ENCODE data around the gene ICE1. TPM values are rescaled to one million over a fixed set of nuclear protein-coding genes. Genes with fewer than 3 reads are reported as not detected.

Gene ICE1
- total RNA-seq, 1 experiment from 2014 or later: 31.2 TPM

DNA sequence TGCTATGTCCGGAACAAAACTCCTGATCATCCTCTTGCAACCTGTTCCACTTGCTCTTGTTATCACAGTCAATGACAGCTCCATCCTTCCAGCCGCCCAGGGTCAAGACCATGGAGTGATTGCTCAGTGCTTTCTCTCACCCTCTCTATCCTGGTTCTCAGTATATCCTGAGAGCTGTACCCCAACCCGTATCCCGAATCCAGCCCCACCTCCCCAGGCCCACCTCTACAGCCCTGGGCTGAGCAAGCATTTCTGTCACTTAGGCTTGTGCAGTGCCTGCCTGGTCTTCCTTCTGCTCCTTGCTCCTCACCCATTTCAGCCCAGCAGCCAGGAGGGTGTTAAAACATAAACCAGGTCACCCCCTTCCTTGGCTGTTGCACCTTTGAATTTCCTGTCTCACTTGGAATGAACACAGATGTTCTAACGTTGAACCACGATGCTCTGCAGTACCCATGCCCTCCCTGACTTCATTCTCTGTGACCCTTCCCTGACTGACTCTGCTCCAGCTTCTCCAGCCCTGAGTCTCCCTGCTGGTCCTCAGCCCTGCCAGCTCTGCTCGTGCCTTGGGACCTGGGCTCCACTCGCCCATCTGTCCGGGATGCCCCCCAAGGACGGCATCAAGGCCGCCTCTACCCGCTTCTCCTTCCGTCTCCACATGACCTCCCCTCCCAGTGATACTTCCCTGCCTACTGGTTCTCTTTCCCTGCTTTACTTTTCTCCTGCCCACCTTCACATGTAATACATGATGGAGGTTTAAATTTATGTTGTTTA is 110.0 kb downstream of the ICE1 start:
- no peak for DNase-seq (ENCODE audit: extremely low read depth, low read depth)

DNA sequence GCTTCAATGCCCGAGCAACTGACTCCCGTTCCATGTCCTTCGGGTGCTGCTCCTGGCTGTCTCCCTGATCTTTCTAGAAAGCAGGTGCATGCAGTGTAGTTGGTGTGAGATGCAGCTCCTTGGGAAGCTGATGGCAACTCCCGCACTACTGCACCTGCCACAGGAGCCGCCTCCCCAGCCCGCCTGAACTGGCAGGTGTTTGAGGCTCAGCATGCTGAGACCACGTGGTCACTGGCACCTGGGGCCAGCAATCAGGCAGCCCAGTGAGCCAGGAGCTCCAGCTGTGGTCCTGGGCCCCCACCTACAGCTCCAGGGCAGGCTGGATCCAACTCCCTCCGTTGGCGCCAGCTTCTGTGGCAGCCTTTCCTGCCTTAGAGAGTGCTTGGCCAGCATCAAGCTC is 111.5 kb downstream of the ICE1 start:
- no peak for DNase-seq (ENCODE audit: extremely low read depth, low read depth)

DNA sequence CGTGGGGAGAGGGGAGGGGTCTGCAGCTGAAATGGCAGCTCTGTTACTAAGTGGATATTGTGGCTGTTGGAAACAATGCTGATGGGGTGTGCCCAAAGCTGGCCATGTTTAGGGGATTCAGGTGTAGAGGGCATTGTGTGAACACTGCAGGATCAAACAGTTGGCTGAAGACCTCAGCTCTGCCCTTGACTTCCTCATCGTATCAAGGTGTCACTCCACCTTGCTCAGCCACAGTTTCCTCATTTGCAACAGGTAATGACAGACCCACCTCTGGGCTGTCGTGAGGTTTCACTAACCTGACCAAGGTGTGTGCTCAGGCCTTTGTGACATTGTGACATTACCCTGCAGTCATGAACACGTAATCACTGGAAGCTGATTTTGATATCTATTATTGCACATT is 111.9 kb downstream of the ICE1 start:
- no peak for DNase-seq (ENCODE audit: extremely low read depth, low read depth)

DNA sequence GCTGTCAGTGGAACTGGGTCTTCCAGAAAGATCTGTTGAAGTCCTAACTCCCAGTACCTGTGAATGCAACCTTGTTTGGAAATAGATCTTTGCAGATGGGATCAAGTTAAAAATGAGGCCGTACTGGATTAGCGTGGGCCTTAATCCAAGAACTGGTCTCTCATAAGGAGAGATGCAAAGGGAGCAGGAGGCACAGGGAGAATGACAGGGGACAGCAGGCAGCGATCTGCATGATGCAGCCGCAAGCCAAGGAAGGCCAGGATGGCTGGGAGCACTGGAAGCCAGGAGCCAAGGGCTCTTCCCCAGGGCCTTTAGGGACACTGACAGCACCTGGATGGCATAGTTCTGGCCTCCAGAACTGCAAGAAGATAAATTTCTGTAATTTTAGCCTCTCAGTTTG is 114.4 kb downstream of the ICE1 start:
- no peak for DNase-seq (ENCODE audit: extremely low read depth, low read depth)

DNA sequence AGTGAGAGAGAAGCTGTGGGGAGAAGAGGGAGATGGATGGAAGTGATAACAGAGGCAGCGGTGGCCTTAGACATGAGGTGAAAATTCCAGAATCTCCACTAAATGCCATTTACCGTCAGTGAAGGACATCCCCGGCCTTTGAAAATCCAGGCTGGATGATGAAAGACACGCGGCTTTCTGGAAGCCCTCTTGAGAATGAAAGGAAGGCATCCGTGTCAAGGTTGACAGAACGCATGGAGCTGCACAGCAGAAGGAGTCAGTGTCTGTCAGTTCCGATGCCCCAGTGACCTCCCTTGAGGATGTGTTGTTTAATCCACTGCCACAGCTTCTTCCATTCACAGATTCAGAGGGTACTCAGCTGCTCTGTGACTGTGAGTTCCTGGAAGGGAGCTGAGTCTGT is 114.9 kb downstream of the ICE1 start:
- DNase-seq (ENCODE audit: extremely low read depth, low read depth): no peak

DNA sequence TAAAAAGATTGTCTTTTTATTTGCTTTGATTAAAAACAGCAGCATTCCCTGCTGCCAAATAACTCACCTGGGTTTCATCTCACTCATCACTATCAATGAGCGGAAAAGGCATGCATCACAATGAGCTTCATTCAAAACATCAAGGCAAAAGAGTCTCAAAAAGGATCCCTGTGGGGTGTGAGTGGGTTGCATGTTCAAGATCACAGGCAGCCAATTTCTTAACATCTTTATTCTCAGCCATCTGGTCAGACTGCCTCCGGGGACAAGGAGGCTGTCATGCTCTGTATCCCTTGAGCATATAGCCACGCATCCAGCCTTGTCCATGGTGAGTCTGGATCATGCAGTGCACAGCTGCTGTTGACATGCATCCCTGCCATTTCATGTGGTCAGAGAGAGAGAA is 117.1 kb downstream of the ICE1 start:
- no peak for DNase-seq (ENCODE audit: extremely low read depth, low read depth)

All from NCI-H460 (cell line).